Measurements from ENCODE around the gene EMP2. TPM values are rescaled to one million over a fixed set of nuclear protein-coding genes. Genes with fewer than 3 reads are reported as not detected.

EMP2 gene
- total and polyA plus RNA-seq, 2 donors (not counting 1 experiment from before 2014, with no cell fraction given) = 22.5 to 36.8 TPM

DNA sequence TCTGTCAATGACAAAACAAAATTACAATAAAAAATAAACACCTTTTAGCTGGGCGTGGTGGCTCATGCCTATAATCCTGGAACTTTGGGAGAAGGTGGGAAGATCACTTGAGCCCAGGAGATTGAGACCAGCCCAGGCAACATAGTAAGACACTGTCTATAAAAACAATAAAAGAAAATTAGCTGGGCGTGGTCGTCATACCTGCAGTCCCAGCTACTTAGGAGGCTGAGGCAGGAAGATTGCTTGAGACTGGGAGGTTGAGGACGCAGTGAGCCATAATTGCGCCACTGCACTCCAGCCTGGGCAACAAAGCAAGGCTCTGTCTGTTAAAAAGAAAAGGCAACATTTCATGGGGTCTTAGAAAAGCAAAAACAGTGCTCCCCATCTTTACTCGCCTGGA, 32.7 kb downstream of the EMP2 start:
- Histone ChIP-seq H2AFZ (ENCODE audit: low read length) (no peak overlapping the region), H4K20me1 (ENCODE audit: control insufficient read depth, extremely low read depth, insufficient read depth, low read length) (no peaks in the 10 kb centered on the region), H3K79me2 (ENCODE audit: control insufficient read depth, insufficient read depth, low read length) (no peaks in the 10 kb centered on the region), H3K4me2 (ENCODE audit: extremely low read depth, insufficient read depth, low read length) (no peak overlapping the region), H3K9ac (ENCODE audit: insufficient read depth, low read length) (no peak overlapping the region), H3K27me3 (ENCODE audit: control insufficient read depth, insufficient read depth, low read length) (no peaks in the 10 kb centered on the region), H3K27ac (ENCODE audit: insufficient read depth, low read length) (no peak overlapping the region), H3K36me3 (ENCODE audit: control insufficient read depth, insufficient read depth, low read length) (peaks cover 7% of the 10 kb centered on the region), H3K4me3 (replicated peaks in 1 of 4; ENCODE audit: control extremely low read depth in 1 of 4, insufficient read depth in 1 of 4, low read depth in 3 of 4, low read length in 4 of 4) (no peak overlapping the region), H3K9me3 (ENCODE audit: control insufficient read depth, insufficient read depth, low read depth, low read length) (no peaks in the 10 kb centered on the region), H3K4me1 (ENCODE audit: control insufficient read depth, extremely low read depth, insufficient read depth, low read length) (no peaks in the 10 kb centered on the region)
- DNase-seq (ENCODE audit: low read depth in 2 of 2) = no peak
- TF ChIP-seq CTCF (conservative IDR thresholded peaks at IDR 0.05 in 1 of 2, IDR thresholded peaks at IDR 0.05 in 1 of 2; ENCODE audit: low read depth in 1 of 2, low read length in 2 of 2) (no peak), EZH2 (IDR thresholded peaks at IDR 0.05; ENCODE audit: low read length, missing control alignments) (no peak)

- Histone ChIP-seq H3K79me2 (ENCODE audit: control insufficient read depth, insufficient read depth, low read length) (no peaks in the 10 kb centered on the region), H3K27me3 (ENCODE audit: control insufficient read depth, insufficient read depth, low read length) (no peaks in the 10 kb centered on the region), H2AFZ (ENCODE audit: low read length) (no peak overlapping the region), H4K20me1 (ENCODE audit: control insufficient read depth, extremely low read depth, insufficient read depth, low read length) (no peaks in the 10 kb centered on the region), H3K4me3 (replicated peaks in 1 of 4; ENCODE audit: control extremely low read depth in 1 of 4, insufficient read depth in 1 of 4, low read depth in 3 of 4, low read length in 4 of 4) (no peak overlapping the region), H3K4me1 (ENCODE audit: control insufficient read depth, extremely low read depth, insufficient read depth, low read length) (no peaks in the 10 kb centered on the region), H3K9me3 (ENCODE audit: control insufficient read depth, insufficient read depth, low read depth, low read length) (no peaks in the 10 kb centered on the region), H3K4me2 (ENCODE audit: extremely low read depth, insufficient read depth, low read length) (no peak overlapping the region), H3K36me3 (ENCODE audit: control insufficient read depth, insufficient read depth, low read length) (peaks cover 8% of the 10 kb centered on the region), H3K27ac (ENCODE audit: insufficient read depth, low read length) (no peak overlapping the region), H3K9ac (ENCODE audit: insufficient read depth, low read length) (no peak overlapping the region)
- no peak for DNase-seq (ENCODE audit: low read depth in 2 of 2)
- TF ChIP-seq EZH2 (IDR thresholded peaks at IDR 0.05; ENCODE audit: low read length, missing control alignments) = no peak
- no peak for TF ChIP-seq CTCF (conservative IDR thresholded peaks at IDR 0.05 in 1 of 2, IDR thresholded peaks at IDR 0.05 in 1 of 2; ENCODE audit: low read depth in 1 of 2, low read length in 2 of 2)
Measured at GRCh38 chr16:10543231-10543977, 37.0 kb downstream of the EMP2 start.

DNA sequence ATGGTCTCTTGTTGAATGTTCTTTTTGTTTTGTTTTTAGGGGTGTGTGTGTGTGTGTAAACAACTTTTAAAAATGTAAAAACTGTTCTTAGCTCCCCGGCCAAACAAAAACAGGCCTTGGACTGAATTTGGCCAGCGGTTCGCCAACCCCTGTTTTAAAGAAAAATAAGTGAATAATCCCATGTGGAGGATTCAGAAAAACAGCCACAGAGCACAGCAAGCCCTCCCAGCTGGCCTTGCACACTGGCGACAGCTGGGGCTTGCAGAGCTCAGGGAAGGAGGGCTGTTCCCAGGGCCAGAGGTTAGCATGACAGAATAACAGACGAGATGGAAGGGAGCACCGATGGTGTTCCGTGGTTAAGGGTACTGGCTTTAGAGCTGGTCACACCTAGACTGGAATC, 39.0 kb downstream of the EMP2 start:
- no peaks in the 10 kb centered on the region for H3K4me1 ChIP-seq (ENCODE audit: control insufficient read depth, extremely low read depth, insufficient read depth, low read length)
- H3K4me3 ChIP-seq (replicated peaks in 1 of 4; ENCODE audit: control extremely low read depth in 1 of 4, insufficient read depth in 1 of 4, low read depth in 3 of 4, low read length in 4 of 4) = no peak overlapping the region
- no peaks in the 10 kb centered on the region for H4K20me1 ChIP-seq (ENCODE audit: control insufficient read depth, extremely low read depth, insufficient read depth, low read length)
- H3K36me3 ChIP-seq (ENCODE audit: control insufficient read depth, insufficient read depth, low read length) = peaks cover 4% of the 10 kb centered on the region
- H3K9me3 ChIP-seq (ENCODE audit: control insufficient read depth, insufficient read depth, low read depth, low read length) = no peaks in the 10 kb centered on the region
- H2AFZ ChIP-seq (ENCODE audit: low read length) = no peak overlapping the region
- no peak for DNase-seq (ENCODE audit: low read depth in 2 of 2)
- no peaks in the 10 kb centered on the region for H3K27me3 ChIP-seq (ENCODE audit: control insufficient read depth, insufficient read depth, low read length)
- no peak overlapping the region for H3K9ac ChIP-seq (ENCODE audit: insufficient read depth, low read length)
- no peak for TF ChIP-seq CTCF (conservative IDR thresholded peaks at IDR 0.05 in 1 of 2, IDR thresholded peaks at IDR 0.05 in 1 of 2; ENCODE audit: low read depth in 1 of 2, low read length in 2 of 2)
- TF ChIP-seq EZH2 (IDR thresholded peaks at IDR 0.05; ENCODE audit: low read length, missing control alignments) = no peak
- no peak overlapping the region for H3K4me2 ChIP-seq (ENCODE audit: extremely low read depth, insufficient read depth, low read length)
- no peak overlapping the region for H3K27ac ChIP-seq (ENCODE audit: insufficient read depth, low read length)
- H3K79me2 ChIP-seq (ENCODE audit: control insufficient read depth, insufficient read depth, low read length) = no peaks in the 10 kb centered on the region

All from fibroblast of lung (primary cell).